Measurements from ENCODE around the gene PLPPR3.
A peak's percentile ranks its signal among the peaks of the same experiment; 100 is the strongest.

Gene PLPPR3

DNA sequence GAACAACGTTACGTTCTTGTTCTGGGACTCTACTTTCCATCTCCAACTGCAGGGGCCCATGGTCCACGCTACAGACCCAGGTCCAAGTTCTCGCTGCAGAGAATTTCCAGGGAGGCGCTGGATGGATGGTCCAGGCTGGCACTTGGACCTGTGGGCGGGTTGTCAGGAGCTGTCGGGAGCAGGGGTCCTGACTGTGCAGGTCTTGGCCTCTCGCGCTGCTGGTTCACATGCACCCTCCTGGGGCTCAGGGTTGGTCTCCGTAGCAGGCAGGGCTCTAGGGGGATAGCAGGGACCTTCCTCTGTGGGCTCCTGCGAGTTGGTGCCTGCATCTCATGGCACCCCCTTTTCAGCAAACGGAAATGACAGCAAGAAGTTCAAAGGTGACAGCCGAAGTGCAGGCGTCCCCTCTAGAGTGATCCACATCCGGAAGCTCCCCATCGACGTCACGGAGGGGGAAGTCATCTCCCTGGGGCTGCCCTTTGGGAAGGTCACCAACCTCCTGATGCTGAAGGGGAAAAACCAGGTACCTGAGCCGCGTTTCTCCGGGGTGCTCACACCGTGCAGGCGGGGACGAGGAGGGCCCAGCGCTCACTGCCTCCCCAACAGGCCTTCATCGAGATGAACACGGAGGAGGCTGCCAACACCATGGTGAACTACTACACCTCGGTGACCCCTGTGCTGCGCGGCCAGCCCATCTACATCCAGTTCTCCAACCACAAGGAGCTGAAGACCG, 17.9 kb downstream of the PLPPR3 start:
- H2AFZ ChIP-seq (ENCODE audit: low read length), result no peak overlapping the region
- H2BK12ac ChIP-seq (ENCODE audit: low read length), result no peak overlapping the region
- no peaks in the 10 kb centered on the region for H3K9me3 ChIP-seq (replicated peaks in 1 of 2; ENCODE audit: control insufficient read depth in 2 of 2, insufficient read depth in 1 of 2, low read depth in 1 of 2, low read length in 2 of 2)
- H4K91ac ChIP-seq (ENCODE audit: low read depth, low read length, poor library complexity), result no peak overlapping the region
- no peak overlapping the region for H2BK5ac ChIP-seq (ENCODE audit: low read length)
- no peak overlapping the region for H3K4ac ChIP-seq (ENCODE audit: low read length)
- H3K4me1 ChIP-seq (ENCODE audit: control insufficient read depth in 2 of 2, insufficient read depth in 1 of 2, low read depth in 1 of 2, low read length in 2 of 2), result peaks cover 18 to 32% of the 10 kb centered on the region in 2 donors
- no CpG with 5 or more reads among the region's 31 CpGs for WGBS, 2 donors (ENCODE audit: extremely low coverage in 2 of 2, insufficient read length in 2 of 2, insufficient replicate concordance in 1 of 2)
- no peak overlapping the region for H2BK120ac ChIP-seq (ENCODE audit: low read depth, low read length)
- no peak overlapping the region for H3K4me2 ChIP-seq (ENCODE audit: insufficient read depth, low read length, poor library complexity, severe bottlenecking)
- no peaks in the 10 kb centered on the region for H3K27me3 ChIP-seq (ENCODE audit: control insufficient read depth in 3 of 3, insufficient read depth in 3 of 3, low read depth in 1 of 3, low read length in 3 of 3)
- no peak overlapping the region for H2BK15ac ChIP-seq (ENCODE audit: low read length)
- H3K36me3 ChIP-seq (replicated peaks in 1 of 2; ENCODE audit: control insufficient read depth in 2 of 2, insufficient read depth in 2 of 2, low read length in 2 of 2), result peaks cover 77 to 100% of the 10 kb centered on the region in 2 donors
- H4K8ac ChIP-seq (ENCODE audit: low read depth, low read length), result no peak overlapping the region
- H3K9ac ChIP-seq (ENCODE audit: low read depth, low read length, poor library complexity), result no peak overlapping the region
- H3K14ac ChIP-seq (ENCODE audit: low read length), result no peak overlapping the region
- no peak overlapping the region for H2AK5ac ChIP-seq (ENCODE audit: low read depth, low read length)
- no peak overlapping the region for H3K18ac ChIP-seq (ENCODE audit: low read length)
- H3K27ac ChIP-seq (replicated peaks; ENCODE audit: low read length), result no peak overlapping the region
- H3K23ac ChIP-seq (ENCODE audit: low read depth, low read length, poor library complexity), result no peak overlapping the region
- no peak overlapping the region for H3K4me3 ChIP-seq (ENCODE audit: low read length in 2 of 2)
- DNase-seq (ENCODE audit: low spot score), result no peak
- H3K79me1 ChIP-seq (ENCODE audit: low read depth, low read length), result peaks cover 42% of the 10 kb centered on the region

DNA sequence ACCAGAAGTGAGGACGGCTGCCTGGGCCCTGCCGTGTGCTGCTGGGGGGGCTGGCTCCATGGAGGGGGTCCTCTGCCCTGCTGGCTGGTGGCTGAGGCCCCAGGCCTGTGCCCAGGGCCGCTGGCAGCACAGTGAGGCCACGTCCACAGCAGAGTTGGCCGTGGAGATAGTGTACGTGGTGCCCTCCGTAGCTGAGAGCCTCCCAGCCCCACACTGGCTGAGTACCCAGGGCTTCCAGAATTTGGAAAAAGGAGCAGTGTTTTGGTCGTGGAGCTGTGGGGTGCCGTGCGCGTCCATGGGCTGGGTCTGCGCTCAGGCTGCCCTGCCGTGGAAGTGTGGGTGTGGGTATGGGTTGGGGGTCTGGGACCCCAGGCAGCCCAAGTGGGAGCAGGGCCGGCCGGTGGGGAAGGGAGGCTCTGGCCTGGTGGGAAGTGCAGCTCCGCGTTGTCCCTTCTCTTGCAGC, 18.6 kb downstream of the PLPPR3 start:
- Histone ChIP-seq H3K4ac (ENCODE audit: low read length) (no peak overlapping the region), H4K91ac (ENCODE audit: low read depth, low read length, poor library complexity) (peak overlapping the region; percentile 32), H2BK5ac (ENCODE audit: low read length) (no peak overlapping the region), H2BK12ac (ENCODE audit: low read length) (peak overlapping the region; percentile 30), H3K27ac (replicated peaks; ENCODE audit: low read length) (no peak overlapping the region), H3K23ac (ENCODE audit: low read depth, low read length, poor library complexity) (peak overlapping the region; percentile 92), H3K4me2 (ENCODE audit: insufficient read depth, low read length, poor library complexity, severe bottlenecking) (no peak overlapping the region), H3K27me3 (ENCODE audit: control insufficient read depth in 3 of 3, insufficient read depth in 3 of 3, low read depth in 1 of 3, low read length in 3 of 3) (no peaks in the 10 kb centered on the region), H3K9ac (ENCODE audit: low read depth, low read length, poor library complexity) (no peak overlapping the region), H3K14ac (ENCODE audit: low read length) (peak overlapping the region; percentile 64), H2BK120ac (ENCODE audit: low read depth, low read length) (no peak overlapping the region), H3K9me3 (replicated peaks in 1 of 2; ENCODE audit: control insufficient read depth in 2 of 2, insufficient read depth in 1 of 2, low read depth in 1 of 2, low read length in 2 of 2) (no peaks in the 10 kb centered on the region), H3K36me3 (replicated peaks in 1 of 2; ENCODE audit: control insufficient read depth in 2 of 2, insufficient read depth in 2 of 2, low read length in 2 of 2) (peaks cover 72 to 100% of the 10 kb centered on the region in 2 donors), H3K4me1 (ENCODE audit: control insufficient read depth in 2 of 2, insufficient read depth in 1 of 2, low read depth in 1 of 2, low read length in 2 of 2) (peaks cover 18 to 32% of the 10 kb centered on the region in 2 donors), H2BK15ac (ENCODE audit: low read length) (no peak overlapping the region), H2AFZ (ENCODE audit: low read length) (no peak overlapping the region), H2AK5ac (ENCODE audit: low read depth, low read length) (no peak overlapping the region), H4K8ac (ENCODE audit: low read depth, low read length) (peak overlapping the region; percentile 56), H3K18ac (ENCODE audit: low read length) (peak overlapping the region; percentile 83), H3K4me3 (ENCODE audit: low read length in 2 of 2) (peak overlapping the region in 1 of 2 donors; percentile 28), H3K79me1 (ENCODE audit: low read depth, low read length) (peaks cover 41% of the 10 kb centered on the region)
- no peak for DNase-seq (ENCODE audit: low spot score)
- no CpG with 5 or more reads among the region's 17 CpGs for WGBS, 2 donors (ENCODE audit: extremely low coverage in 2 of 2, insufficient read length in 2 of 2, insufficient replicate concordance in 1 of 2)

DNA sequence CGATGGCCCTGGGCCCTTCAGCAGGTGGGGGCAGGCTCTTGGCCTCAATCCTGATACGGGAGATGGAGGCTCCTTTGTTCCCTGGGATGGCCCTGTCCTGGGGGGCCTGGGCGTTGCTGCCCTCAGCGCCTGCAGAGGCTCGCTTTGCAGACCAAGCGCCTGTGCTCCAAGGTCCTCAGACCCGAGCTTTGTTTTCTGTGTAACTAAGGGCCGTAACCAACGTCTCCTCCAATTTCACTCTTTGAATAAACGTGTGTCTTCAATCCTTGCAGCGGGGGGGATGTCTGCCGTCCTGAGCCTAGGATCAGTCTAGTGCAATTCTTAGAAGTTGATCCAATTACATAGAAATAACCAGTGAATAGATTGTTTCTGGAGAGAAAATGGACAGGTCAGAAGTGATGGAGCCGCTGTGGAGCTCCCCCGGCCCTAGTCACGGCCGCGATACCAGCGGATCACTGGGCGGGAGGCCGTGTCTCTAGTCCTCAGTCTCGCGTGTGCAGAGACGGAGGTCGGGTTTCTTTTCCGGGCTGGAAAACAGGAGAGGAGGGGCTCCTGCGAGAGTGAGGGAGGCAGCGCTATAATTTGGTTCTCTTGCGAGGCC, 19.2 kb downstream of the PLPPR3 start:
- Histone ChIP-seq H2AFZ (ENCODE audit: low read length) (no peak overlapping the region), H3K27me3 (ENCODE audit: control insufficient read depth in 3 of 3, insufficient read depth in 3 of 3, low read depth in 1 of 3, low read length in 3 of 3) (no peaks in the 10 kb centered on the region), H3K18ac (ENCODE audit: low read length) (peak overlapping the region; percentile 83), H3K79me1 (ENCODE audit: low read depth, low read length) (peaks cover 39% of the 10 kb centered on the region), H3K4ac (ENCODE audit: low read length) (no peak overlapping the region), H2BK15ac (ENCODE audit: low read length) (no peak overlapping the region), H2BK12ac (ENCODE audit: low read length) (no peak overlapping the region), H3K4me2 (ENCODE audit: insufficient read depth, low read length, poor library complexity, severe bottlenecking) (peak overlapping the region; percentile 24), H3K23ac (ENCODE audit: low read depth, low read length, poor library complexity) (peak overlapping the region; percentile 92), H3K27ac (replicated peaks; ENCODE audit: low read length) (peak overlapping the region; percentile 37), H2AK5ac (ENCODE audit: low read depth, low read length) (no peak overlapping the region), H3K14ac (ENCODE audit: low read length) (no peak overlapping the region), H3K4me1 (ENCODE audit: control insufficient read depth in 2 of 2, insufficient read depth in 1 of 2, low read depth in 1 of 2, low read length in 2 of 2) (peaks cover 18 to 32% of the 10 kb centered on the region in 2 donors), H2BK120ac (ENCODE audit: low read depth, low read length) (no peak overlapping the region), H4K91ac (ENCODE audit: low read depth, low read length, poor library complexity) (peak overlapping the region; percentile 32), H3K4me3 (ENCODE audit: low read length in 2 of 2) (peak overlapping the region in 1 of 2 donors; percentile 28), H3K9me3 (replicated peaks in 1 of 2; ENCODE audit: control insufficient read depth in 2 of 2, insufficient read depth in 1 of 2, low read depth in 1 of 2, low read length in 2 of 2) (no peaks in the 10 kb centered on the region), H2BK5ac (ENCODE audit: low read length) (no peak overlapping the region), H3K9ac (ENCODE audit: low read depth, low read length, poor library complexity) (peak overlapping the region; percentile 55), H4K8ac (ENCODE audit: low read depth, low read length) (no peak overlapping the region), H3K36me3 (replicated peaks in 1 of 2; ENCODE audit: control insufficient read depth in 2 of 2, insufficient read depth in 2 of 2, low read length in 2 of 2) (peaks cover 68 to 95% of the 10 kb centered on the region in 2 donors)
- no CpG with 5 or more reads among the region's 28 CpGs for WGBS, 2 donors (ENCODE audit: extremely low coverage in 2 of 2, insufficient read length in 2 of 2, insufficient replicate concordance in 1 of 2)
- no peak for DNase-seq (ENCODE audit: low spot score)

DNA sequence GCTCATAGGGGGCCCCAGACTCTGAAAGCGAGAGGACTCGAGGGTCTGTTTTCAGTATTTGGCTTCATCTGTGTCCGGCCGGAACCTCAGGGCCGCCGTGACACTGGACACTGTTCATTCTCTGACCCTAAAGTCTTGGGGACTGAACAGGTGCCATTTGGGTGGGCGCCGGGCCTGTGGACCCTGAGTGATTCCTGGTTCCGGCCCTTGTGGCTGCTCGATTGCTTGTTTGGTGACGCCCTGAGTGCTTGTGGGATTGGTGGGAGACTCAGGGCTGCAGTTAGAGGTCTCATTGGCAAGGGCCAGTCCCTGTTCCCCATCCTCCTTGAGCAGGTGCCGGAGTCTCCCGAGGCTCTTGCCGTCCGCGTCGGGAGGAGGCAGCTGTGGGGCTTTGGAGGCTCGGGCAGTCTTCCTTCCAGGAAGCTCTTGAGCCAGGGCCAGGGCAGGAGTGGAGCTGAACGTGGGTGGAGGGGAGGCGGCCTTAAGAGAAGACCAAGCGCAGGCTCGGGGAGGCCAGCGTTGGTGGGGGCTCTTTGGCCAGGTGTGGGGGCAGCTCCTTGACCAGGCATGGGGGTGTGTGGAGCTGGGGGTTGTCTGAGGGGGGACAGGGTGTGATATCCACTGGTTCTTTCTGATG, 19.8 kb downstream of the PLPPR3 start:
- Histone ChIP-seq H2BK12ac (ENCODE audit: low read length) (no peak overlapping the region), H3K9me3 (replicated peaks in 1 of 2; ENCODE audit: control insufficient read depth in 2 of 2, insufficient read depth in 1 of 2, low read depth in 1 of 2, low read length in 2 of 2) (no peaks in the 10 kb centered on the region), H2BK15ac (ENCODE audit: low read length) (no peak overlapping the region), H3K18ac (ENCODE audit: low read length) (peak overlapping the region; percentile 60), H3K4me1 (ENCODE audit: control insufficient read depth in 2 of 2, insufficient read depth in 1 of 2, low read depth in 1 of 2, low read length in 2 of 2) (peaks cover 18 to 32% of the 10 kb centered on the region in 2 donors), H3K9ac (ENCODE audit: low read depth, low read length, poor library complexity) (peak overlapping the region; percentile 55), H3K14ac (ENCODE audit: low read length) (peak overlapping the region; percentile 75), H3K4me2 (ENCODE audit: insufficient read depth, low read length, poor library complexity, severe bottlenecking) (peak overlapping the region; percentile 24), H2BK120ac (ENCODE audit: low read depth, low read length) (no peak overlapping the region), H3K79me1 (ENCODE audit: low read depth, low read length) (peaks cover 36% of the 10 kb centered on the region), H4K91ac (ENCODE audit: low read depth, low read length, poor library complexity) (no peak overlapping the region), H3K23ac (ENCODE audit: low read depth, low read length, poor library complexity) (peak overlapping the region; percentile 25), H4K8ac (ENCODE audit: low read depth, low read length) (no peak overlapping the region), H3K27me3 (ENCODE audit: control insufficient read depth in 3 of 3, insufficient read depth in 3 of 3, low read depth in 1 of 3, low read length in 3 of 3) (no peaks in the 10 kb centered on the region), H2AK5ac (ENCODE audit: low read depth, low read length) (peak overlapping the region; percentile 19), H3K4me3 (ENCODE audit: low read length in 2 of 2) (no peak overlapping the region), H2AFZ (ENCODE audit: low read length) (no peak overlapping the region), H2BK5ac (ENCODE audit: low read length) (peak overlapping the region; percentile 26), H3K4ac (ENCODE audit: low read length) (no peak overlapping the region), H3K36me3 (replicated peaks in 1 of 2; ENCODE audit: control insufficient read depth in 2 of 2, insufficient read depth in 2 of 2, low read length in 2 of 2) (peaks cover 61 to 88% of the 10 kb centered on the region in 2 donors), H3K27ac (replicated peaks; ENCODE audit: low read length) (peak overlapping the region; percentile 37)
- no peak for DNase-seq (ENCODE audit: low spot score)
- WGBS, 2 donors (ENCODE audit: extremely low coverage in 2 of 2, insufficient read length in 2 of 2, insufficient replicate concordance in 1 of 2), result no CpG with 5 or more reads among the region's 23 CpGs

Data from neuronal stem cell (in vitro differentiated cells).